GM11168 (cell line): ENCODE data around the gene PDGFRB.

Source experiments
- in situ Hi-C: fragments of 300-500 bp; cut with MboI; formaldehyde crosslinking; loops from one replicate; pipeline ENCODE4 v1.12.0; 2022; ENCODE audit warnings: low sequenced_read_pairs; ENCODE audit not compliant: unreplicated experiment

PDGFRB gene

DNA sequence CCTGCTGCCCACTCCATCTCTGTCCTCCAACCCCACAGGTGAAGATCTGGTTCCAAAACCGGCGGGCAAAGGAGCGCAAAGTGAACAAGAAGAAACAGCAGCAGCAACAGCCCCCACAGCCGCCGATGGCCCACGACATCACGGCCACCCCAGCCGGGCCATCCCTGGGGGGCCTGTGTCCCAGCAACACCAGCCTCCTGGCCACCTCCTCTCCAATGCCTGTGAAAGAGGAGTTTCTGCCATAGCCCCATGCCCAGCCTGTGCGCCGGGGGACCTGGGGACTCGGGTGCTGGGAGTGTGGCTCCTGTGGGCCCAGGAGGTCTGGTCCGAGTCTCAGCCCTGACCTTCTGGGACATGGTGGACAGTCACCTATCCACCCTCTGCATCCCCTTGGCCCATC, 27.8 kb upstream of the PDGFRB start:
- in situ Hi-C loops: no loop called here

DNA sequence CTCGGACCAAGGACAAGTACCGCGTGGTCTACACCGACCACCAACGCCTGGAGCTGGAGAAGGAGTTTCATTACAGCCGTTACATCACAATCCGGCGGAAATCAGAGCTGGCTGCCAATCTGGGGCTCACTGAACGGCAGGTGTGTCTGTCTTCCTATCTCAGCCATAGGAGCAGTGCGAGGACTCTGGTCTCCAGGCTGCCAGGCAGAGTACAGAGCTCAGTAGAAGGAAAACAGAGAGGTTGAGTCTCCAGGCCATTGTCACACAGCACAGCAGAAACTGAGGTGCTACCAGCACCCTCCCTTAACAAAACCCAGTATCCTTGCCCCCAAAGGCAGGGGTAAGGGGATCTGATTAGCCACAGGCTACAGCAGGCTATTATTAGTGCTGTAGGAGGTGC, 27.1 kb upstream of the PDGFRB start:
- in situ Hi-C loops: no loop called here

DNA sequence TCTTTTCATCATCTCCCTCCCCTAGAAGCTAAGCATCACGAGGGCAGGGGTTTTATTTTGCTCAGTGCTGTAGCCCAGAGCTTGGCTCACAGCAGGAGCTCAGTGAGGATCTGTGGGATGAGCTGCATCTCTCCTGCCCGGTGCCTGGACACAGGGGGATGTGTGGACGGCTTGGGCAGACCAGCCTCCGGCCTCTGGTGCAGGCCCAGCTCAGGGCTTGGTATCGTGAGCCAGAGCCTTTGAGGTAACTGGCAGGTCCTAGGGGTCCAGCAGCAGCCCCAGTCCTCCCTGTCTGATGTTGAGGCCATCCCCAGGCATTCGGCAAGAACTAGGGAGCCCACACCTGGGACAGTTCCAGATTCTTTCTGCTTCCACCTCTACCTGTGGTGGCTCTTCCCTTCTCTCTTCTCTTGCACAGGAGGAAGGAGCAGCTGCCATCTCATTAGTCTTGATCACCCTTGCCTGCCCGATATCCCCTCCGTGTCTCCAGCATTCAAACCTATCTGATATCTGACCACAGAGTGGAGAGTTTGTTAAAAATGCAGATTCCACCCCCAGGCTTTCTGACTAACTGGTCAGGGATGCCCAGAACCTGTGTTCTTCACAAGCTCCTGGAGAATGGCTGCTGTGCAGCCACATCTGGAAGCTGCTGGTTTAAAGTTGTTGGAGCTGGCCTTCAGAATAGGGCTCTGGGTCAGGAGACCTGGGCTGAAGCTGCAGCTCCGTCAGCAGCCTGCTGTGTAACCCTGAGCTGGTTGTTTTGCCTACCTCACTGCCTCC, 26.3 kb upstream of the PDGFRB start:
- in situ Hi-C loops: no loop called here

DNA sequence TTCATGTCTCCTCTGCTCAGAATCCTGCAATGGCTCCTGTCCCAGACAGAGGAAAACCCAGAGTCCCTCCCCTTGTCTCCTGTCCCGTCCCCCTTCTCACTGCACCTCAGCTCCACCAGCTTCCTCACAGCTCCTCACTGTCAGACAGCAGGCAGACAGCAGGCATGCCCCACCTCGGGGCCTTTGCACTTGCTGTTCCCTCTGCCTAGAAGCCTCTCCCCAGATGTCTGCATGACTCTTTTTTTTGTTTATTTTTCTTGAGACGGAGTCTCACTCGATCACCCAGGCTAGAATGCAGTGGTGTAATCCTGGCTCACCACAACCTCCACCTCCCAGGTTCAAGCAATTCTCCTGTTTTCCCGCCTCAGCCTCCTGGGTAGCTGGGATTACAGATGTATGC, 25.4 kb upstream of the PDGFRB start:
- in situ Hi-C loops: no loop called here

DNA sequence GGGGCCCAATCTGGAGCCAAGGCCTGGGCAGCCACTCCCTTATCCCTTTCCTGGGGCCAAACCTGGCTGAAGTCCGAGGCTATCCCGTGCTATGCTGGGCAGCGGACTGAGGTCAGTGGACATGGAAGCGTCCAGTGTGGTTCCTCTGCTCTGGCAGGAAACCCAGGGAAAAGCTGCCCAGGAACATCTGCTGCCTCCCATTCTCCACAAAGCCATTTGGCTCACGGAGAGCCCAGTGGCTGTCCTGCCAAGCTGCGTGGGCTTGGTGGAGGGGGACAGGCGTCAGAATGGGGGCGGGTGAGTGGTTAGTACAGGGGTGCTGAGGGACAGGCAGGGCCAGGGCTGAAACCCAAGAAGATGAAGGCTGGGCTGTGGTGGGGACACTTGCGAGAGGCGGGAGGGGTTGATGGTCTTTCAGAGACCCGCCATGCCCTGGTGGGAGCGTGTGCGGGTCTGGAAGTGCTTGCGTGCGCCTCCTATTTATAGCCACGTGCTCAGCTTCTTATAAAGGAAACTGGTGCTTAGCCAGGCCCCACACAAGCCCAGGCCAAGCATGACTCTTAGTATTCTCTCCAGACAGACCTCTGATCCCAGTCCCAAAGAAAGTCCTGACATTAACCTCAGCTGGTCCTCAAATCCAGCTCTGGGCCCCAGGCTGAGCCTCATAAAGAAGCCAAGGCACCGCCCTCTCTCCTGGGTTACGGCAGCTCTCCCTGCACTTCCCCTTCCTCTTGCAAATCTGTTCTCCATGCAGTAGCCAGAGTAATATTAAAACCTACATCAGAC, 24.8 kb upstream of the PDGFRB start:
- in situ Hi-C loops: no loop called here

DNA sequence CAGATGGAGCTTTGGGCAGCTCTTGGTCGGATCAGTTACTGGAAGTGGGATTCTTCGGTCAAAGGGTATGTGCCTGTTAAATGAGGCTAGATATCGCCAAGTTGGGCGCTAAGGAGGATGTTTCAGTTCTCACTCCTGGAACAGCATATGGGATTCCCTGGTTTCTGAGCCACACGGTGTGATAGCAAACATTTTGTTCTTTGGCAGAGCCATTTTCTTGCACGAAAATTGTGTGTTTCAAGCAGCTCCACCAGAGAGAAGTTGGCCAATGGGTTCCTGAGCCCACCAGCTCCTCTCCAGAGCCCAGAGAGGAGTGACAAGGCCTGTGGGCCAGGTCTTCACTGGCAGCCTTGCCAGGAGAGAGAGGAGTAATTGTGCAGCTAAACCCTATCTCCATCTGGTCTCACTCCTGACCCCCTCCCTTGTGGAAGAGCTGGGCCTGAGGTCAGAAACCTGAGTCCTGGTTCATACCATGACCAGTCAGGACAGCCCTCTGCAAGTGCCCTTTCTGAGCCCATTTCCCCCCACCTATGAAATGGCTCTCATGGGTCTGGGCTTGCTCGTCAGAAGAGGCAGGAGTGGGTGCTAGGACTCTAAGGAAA, 23.5 kb upstream of the PDGFRB start:
- in situ Hi-C loops: no loop called here

DNA sequence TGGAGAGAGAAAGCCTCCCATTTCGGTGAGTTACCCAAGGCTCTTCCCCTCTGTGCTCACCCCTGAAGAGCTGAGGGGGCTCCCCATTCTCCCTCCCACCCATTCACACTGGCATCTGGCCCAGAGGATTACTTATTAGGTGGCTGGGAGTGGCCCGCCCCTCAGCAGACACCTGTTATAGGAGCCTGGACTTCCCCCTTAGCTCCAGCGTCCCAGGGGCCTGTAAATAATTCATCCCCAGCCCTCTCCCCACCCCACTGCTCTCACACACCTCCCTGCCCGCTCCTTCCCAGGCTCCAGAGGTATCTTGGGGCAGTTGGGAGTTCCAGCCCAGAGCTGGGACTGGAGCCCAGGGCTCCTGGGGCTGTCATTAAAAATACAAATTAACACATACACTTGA, 22.6 kb upstream of the PDGFRB start:
- in situ Hi-C loops: no loop called here

DNA sequence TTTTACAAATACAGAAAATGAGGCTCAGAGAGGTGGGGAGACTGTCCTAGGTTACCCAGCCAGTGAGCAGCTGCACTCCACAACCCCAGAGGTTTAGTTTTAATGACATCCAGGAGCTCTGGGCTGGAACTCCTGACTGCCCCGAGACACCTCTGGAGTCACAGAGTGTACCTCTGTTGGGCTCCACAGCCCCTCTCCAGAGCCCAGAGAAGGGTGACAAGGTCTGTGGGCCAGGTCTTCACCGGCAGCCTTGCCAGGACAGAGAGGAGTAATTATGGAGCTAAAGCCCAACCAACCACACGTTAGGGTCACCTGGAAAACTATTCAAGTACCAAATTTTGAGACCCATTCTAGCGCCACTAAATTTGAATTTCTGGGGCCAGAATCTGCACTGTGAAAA, 22.1 kb upstream of the PDGFRB start:
- in situ Hi-C loops: no loop called here

DNA sequence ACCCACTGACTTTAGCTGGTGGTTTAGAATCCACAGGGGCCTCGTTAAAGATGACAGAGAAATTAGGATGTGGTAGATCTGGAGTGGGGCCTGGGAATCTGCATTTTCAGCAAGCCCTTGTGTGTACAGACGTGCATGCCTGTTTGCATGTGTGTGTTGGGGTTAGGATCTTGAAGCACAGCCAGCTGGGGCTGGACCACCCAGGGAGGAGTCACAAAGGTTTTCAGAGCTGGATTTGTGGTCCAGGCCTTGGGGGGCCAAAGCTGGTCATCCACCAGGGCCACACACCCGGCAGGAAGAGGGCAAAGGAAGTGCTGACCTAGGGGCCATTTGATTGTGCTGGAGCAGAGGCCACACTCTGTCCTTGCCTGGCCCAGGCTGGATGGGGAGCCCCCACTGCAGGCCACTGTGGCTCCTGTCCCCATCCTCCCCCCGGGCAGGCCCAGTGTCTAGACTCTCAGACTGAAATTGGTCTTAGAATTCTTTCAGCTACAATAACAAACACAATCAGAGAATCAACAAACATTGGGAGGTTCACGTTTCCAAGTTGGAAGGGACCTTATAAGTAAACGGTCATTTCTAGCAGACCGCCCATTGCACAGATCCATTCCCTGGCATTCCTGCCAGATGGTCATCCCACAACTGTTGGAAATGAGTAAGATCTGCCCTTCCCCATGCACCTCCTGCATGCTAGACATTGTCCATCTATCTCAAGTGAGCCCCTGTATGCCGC, 21.3 kb upstream of the PDGFRB start:
- in situ Hi-C loops: no loop called here

DNA sequence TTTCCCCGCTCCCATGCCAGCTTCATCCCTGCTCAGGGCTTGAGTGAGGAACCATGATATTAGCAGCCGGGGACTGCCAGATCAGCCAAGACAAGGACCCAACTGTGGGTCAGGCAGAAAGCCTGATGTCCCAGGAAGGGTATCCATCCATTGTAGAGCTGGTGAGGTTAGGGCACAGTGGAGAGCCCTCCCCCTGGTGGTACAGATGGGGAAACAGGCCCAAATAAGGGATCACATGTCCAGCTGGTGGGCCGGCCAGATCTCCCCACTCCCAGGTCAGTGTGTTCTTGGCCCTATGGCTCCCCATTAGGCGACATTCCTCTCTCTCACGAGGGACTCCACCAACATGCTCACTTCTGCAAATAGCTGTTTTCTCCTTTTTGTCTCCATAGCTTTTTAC, 19.9 kb upstream of the PDGFRB start:
- in situ Hi-C loops: no loop called here

DNA sequence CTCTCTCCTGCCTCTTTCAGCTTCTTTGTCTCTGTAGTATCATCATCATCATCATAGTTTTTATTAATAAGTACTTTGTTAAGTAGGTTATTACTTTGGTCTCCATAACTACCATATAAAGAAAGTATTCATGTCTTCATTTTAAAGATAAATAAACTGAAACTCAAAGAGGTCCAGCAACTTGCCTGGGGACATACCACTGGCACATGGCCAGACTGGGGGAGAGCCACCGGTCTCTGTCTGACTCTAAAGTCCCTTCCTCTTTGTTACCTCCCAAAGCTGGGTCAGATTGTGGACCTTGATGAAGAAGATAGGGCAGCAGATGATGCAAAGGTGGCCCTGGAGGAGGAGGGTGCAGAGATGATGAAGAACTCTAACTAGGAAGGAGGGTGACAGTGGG, 19.4 kb upstream of the PDGFRB start:
- in situ Hi-C loops: no loop called here

DNA sequence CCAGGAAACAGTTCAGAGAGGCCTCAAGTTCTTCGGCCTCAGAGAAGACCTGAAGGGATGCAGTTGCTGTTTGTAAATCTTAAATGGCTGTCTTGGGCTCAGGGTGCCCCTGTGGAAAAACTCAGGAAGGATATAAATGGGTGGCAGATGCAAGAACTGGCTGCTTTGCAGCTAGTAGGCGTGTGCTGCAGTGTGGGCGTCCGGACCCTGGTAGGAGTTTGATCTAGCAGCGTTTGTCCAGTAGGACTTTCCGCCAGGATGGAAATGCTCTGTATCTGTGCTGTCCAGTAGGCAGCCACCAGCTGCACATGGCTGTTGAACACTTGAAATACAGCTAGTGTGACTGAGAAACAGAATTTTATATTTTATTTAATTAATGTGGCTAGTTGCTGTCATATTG, 18.6 kb upstream of the PDGFRB start:
- in situ Hi-C loops: loop anchor here (25.0 kb wide), 1 partner anchor 163 kb away; no protein-coding TSS in a partner anchor

DNA sequence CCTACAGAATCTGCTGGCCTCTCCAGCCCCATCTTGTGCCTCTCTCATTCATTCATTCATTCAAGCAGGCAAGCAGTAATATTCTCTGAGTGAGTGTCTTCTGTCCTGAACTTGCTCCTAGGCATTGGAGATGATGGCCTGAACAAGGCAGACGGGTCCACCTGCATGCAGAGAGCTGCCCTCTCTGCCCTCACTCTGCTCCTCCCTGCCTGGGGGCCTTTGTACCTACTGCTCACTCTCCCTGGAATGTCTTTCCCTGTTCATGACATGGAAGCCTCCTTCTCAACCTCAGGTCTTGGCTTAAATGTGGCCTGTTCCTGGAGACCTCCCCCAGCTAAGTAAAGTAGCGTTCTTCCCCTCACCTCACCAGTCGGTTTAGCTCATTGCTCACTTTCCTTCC, 17.5 kb upstream of the PDGFRB start:
- in situ Hi-C loops: loop anchor here (25.0 kb wide), 1 partner anchor 164 kb away; no protein-coding TSS in a partner anchor

DNA sequence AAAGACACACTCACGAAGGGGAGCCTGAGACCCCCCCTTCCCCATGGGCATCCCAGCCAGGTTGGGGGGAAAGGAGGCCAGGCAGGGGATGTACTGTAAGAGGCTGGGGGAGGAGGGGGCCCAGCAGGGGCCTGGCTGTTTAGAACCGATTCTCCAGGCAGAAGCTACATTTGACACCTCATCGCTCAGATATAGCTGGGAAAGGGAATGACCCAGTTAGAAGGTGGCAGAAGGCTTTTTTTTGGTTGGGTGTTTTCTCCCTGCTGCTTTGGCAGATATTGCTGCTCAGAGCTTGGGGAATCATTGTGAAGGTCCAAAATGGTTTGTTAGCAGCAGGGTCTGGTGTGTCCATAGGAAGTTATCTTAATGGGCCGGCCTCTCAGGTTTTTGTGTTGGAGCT, 16.9 kb upstream of the PDGFRB start:
- in situ Hi-C loops: loop anchor here (25.0 kb wide), 1 partner anchor 165 kb away; no protein-coding TSS in a partner anchor

DNA sequence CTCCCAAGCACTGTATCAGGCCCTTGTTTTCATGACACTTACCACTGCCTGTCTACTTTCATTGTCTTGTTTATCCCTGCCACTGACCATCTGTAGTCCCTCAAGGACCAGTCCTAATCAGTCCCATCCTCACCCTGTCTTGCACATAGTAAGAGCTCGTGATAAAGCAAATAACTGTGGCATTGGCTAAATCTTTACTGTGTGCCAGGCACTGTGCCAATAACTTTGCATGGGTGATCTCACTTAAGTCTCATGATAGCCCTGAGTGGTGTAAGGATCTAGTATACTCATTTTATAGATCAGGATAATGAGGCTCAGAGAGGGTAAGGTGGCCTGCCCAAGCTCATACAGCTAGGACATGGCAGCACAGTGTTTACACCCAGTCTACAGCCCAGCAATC, 16.5 kb upstream of the PDGFRB start:
- in situ Hi-C loops: loop anchor here (25.0 kb wide), 1 partner anchor 165 kb away; no protein-coding TSS in a partner anchor

DNA sequence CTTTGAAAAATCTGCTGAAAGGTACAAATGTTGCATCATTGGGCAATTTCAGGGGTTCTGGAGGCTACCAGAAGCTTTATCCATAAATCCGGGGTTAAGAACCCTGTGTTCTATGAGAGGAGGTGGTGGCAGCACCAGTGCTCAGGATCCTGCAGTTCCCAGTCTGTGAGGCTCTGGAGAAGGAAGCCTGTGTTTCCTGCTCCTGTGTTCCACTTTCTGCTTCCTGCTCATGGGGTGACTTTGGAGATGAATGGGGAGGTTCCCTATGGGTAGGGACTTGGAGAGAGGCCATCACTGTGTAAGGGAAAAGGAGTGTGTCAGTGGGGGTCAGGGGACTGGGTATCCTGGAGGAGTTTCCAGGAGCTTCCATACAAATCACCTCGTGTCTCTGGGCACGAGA, 13.2 kb upstream of the PDGFRB start:
- in situ Hi-C loops: loop anchor here (25.0 kb wide), 1 partner anchor 168 kb away; no protein-coding TSS in a partner anchor

DNA sequence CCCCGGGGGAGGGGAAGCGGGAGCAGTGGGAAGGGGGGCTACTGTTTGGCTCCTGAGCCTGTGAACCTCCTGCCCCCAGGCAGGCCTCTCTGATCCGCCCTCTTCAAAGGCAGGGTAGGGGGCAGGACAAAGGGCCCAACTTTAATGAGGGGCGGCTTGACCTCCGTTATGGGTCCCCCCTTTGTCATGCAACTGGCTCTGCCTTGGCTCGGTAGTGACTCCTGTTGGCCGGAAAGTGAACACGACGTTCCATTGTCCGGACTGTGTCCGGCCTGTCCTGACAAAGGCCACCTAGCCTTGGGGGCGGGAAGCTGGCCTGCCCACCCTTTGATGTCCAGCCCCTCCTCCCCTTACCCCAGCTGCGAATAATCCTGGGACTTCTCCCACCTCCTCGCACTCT, 12.3 kb upstream of the PDGFRB start:
- in situ Hi-C loops: loop anchor here (25.0 kb wide), 1 partner anchor 169 kb away; no protein-coding TSS in a partner anchor

DNA sequence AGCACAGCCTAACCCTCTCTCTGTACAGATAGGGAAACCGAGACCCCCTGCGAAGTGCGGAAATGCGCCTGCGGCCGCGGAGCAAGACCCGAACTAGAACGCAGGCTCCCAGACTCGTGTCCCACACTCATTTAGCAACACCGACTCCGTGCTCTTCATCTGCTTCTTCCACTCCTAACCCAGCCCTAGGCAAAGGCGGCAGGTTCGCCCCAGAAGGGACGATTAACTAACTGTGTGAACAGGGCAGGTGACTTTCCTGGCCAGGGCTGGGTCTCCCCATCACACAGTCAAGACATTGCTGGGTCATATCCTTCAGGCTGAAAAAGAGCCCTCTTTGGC, 11.8 kb upstream of the PDGFRB start:
- in situ Hi-C loops: loop anchor here (25.0 kb wide), 1 partner anchor 170 kb away; no protein-coding TSS in a partner anchor

DNA sequence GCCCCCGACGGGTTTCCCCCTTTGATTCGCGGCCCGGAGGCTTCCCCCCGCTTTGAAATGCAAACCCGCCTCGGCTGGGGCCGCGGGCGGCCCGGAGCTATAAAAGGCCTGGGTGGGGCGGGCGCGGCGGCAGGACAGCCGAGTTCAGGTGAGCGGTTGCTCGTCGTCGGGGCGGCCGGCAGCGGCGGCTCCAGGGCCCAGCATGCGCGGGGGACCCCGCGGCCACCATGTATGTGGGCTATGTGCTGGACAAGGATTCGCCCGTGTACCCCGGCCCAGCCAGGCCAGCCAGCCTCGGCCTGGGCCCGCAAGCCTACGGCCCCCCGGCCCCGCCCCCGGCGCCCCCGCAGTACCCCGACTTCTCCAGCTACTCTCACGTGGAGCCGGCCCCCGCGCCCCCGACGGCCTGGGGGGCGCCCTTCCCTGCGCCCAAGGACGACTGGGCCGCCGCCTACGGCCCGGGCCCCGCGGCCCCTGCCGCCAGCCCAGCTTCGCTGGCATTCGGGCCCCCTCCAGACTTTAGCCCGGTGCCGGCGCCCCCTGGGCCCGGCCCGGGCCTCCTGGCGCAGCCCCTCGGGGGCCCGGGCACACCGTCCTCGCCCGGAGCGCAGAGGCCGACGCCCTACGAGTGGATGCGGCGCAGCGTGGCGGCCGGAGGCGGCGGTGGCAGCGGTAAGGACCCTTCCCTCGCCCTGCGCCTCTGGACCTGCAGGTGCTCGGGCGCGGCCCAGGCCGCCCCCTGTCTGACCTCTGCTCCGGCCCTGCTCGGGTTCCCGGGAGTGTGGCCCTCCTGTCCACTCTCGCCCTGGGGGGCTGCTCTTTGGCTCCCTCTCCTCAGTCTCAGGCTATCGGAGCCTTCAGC, 11.2 kb upstream of the PDGFRB start, which contains the start of gene CDX1:
TSS of gene CDX1 (plus strand) at position 129 of the 862 bp plus-strand sequence. CDS start at position 228, 99 bp downstream.
- in situ Hi-C loops: loop anchor here (25.0 kb wide), 1 partner anchor 170 kb away; no protein-coding TSS in a partner anchor
